ENCODE data around the gene NARF.
A peak's percentile ranks its signal among the peaks of the same experiment; 100 is the strongest.

The NARF gene

DNA sequence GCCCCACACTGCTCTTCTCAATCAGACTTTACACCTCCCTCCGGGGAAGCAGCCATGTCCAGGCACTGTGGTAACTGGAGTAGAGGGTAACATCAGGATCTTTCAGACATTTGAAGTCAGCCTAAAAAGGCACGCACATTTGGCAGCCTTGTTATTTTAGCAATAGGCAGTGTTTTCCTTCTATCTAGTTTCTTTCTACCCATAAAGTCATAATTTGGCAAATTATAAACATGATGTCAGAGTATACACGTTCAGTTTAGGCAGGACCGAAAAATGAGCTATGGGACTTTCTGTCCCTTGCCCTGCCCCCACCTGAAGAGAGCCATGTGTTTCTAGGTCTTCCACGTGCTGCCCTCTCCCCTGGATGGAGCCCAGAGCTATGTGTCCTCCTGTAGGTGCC is 21.1 kb downstream of the NARF start:
- DNase-seq = no peak

DNA sequence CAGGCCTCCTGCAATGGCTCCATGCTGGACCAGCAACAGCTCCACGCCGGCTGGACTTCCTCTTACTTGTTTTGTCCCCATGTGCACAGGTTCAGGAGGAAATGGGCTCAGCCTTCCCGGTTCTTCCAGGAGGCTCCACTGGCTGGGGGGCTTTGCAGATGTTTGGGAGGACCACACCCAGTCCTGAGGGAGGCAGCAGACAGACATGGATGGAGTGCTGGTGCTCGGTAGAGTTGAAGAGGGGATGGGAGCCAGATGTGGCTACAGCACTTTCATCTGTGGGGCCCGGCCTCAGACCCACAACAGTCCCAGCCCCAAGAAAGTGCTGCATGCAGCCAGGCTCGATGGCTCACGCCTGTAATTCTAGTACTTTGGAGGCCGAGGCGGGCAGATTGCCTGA is 21.8 kb downstream of the NARF start:
- no peak for DNase-seq

DNA sequence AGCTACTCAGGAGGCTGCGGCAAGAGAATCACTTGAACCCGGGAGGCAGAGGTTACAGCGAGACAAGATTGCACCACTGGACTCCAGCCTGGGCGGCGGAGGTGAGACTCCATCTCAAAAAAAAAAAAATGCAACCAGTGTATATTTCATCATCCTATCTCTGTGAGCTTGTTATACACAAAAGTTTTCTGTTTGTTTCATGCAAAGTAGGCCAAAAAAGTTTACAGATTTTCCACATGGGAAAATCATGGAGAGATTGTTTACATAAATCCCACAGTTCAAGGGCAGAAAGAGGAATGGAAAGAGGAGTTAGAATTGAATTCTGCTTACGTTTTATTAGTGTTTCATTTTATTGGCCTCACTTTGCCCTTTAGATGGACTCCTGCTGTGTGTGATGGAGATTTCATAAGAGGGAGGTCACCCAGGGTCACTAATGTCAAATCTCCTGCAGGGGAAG is 24.7 kb downstream of the NARF start:
- DNase-seq = no peak

DNA sequence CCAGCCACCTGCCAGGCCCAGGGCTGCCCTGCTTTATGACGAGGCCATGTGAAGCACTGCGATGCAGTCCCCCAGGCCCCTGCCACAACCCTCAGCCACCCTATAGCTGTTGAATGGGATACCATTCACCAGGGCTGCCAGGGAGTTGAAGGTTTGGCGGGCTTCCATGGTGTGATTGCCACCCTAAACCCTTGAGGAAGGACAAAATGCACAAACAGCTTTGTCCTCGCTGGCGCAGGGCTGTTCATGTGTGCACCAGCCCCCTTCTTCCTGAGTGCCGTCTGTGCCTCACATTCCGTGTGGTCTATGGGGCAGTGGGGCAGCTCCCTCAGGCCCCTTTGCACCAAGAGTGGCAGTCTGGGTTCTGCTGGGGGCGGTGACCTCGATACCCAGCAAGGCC is 25.3 kb downstream of the NARF start:
- no peak for DNase-seq

DNA sequence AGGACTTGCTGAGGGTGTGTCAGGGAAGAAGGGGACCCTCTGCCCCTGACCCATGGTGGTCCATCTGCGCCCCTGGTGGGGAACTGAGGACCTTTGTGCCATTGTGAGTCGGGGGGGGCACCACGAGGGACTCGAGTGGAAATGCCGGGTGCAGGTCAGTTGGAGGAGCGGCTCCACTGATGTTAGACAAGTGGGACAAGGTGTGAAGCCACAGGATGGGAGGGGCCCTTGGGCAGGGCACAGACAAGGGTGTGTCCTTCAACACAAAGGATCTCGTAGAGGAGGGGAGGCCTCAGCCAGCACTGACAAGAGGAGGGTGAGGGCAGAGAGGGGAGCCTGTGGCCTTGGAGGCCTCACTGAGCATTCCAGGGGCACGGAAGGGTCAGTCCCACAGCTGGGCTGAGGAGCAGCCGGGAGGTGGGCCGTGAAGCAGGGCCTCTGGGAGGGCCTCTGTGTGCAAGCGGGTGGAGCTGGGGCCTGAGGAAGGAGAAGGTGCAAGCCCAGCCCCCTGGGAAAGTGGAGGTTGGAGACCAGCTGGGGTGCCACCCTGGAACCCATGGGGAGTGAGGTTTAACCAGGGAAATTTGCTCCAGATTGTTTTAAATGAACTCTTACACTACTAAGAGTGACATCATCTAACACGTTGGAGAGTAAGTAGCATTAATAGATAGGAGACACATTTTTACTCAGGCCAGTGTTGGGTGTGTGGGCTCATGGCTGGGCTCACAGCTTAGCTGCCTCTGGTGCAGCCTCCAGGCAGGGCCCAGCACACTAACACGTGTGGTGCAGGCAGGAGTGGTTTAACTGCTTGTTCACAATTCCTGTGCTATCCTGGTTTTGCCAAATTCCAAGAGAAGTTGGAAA is 27.9 kb downstream of the NARF start:
- no peak for DNase-seq

DNA sequence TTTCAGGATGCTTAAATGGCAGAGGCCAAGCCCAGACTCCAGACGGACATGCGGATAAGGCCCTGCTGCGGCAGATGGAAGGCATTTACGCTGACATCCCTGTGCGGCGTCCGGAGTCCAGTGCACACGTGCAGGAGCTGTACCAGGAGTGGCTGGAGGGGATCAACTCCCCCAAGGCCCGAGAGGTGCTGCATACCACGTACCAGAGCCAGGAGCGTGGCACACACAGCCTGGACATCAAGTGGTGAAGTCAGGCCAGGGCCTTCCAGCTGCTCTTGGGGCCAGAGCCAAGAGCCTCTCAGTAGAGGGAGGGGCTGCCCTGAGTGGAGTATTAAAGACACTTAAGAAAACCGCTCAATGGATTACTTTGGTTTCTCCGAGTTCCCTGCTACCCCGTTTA is 29.4 kb downstream of the NARF start:
- no peak for DNase-seq

DNA sequence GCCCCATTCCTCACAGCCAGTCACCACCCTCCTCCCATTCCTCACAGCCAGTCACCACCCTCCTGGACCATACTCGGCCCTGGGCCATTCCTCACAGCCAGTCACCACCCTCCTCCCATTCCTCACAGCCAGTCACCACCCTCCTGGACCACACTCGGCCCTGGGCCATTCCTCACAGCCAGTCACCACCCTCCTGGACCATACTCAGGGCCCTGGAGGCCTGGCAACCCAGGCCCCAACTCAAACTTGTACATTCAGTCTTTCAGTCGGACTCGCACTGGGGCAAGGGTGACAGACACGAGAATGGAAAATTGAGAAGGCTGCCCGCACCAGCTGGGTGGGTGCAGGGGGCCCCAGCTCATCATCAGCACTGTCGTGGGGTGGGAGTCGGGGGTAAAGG is 30.6 kb downstream of the NARF start:
- no peak for DNase-seq

DNA sequence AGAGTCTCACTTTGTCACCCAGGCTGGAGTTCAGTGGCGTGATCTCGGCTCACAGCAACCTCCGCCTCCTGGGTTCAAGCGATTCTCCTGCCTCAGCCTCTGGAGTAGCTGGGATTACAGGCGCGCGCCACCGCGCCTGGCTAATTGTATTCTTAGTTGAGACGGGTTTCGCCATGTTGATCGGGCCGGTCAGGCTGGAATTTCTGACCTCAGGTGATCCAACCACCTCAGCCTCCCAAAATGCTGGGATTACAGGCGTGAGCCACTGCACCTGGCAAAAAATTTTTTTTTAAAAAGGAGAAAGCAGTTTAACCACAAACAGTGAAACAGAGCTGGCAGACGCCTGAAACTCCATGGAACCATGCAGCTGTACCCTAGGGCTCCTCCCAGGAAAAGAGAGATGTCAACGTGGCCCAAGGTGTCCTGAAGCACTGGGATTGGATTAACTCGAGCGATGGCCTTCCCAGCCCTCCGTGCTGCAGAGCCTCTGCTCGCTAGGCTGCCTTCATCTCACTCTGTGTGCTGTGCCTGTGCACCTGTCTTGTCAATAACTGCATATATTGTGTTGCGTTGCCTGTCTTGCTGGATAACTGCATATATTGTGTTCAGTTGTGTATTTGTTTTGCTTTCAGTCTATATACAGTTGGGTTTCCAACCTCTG is 31.4 kb downstream of the NARF start:
- DNase-seq = no peak

DNA sequence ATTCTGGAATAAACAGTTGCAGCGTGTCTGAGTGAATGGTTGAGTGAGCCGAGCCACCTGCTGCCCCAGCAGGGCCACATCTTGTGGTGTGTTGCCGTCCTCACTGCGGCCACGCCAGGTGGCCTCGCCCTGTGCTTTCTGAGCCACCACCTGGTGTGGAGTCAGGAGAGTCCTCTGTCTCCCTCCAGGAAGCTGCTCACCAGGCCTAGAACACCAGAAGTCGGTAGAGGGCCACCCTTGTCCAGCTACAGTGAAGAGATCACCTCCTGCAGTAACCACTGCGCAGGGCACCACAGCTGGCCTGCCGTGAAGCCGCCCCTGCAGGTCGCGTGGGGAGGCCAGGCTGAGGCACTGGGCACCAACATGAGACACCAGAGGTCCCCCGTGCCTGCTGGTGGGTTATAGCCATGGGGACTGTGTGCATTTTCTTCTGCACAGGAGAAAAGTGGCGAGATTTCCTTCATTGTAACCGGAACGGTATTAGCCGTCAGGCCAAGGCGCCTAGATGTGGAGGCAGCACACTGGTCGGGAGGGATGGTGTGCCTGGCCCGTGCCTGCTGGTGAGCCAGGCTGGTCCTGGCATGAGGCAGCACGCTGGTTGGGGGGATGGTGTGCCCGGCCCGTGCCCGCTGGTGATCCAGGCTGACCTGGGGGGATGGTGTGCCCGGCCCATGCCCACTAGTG is 32.1 kb downstream of the NARF start:
- DNase-seq = no peak

DNA sequence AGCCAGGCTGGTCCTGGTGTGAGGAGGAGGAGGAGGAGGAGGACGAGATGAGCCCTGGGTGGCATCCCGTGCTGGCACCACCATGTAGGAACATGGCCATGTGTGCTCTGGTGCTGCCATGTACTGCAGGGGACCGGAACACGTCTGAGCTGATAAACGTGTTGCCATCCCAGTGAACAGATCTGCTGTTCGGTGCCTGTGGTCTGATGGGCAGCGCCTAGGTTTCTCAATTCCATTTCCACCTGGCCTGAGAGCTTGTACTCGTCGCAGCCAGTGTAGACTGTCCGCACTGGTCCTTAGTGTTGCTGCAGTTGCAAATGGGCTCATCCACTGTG is 32.6 kb downstream of the NARF start:
- DNase-seq = no peak

DNA sequence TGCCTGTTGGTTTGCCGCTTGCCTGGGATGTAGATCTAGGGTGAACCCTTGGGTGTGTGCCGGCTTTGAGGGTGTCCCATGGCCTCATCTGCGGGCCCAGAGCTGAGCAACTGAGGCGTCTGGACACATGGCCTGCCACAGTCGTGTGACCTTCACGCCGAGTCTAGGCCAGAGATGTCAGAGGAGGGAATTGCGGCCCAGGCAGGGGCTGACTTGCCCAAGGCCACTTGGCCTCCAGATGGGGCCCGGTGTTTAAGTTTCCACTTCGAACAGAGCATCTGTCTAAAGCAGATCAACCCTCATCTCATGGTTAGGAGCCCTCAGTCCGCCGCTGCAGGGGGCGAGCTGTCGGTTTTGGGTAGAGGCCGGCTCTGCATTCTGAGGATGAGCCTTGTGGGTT is 33.0 kb downstream of the NARF start:
- no peak for DNase-seq

DNA sequence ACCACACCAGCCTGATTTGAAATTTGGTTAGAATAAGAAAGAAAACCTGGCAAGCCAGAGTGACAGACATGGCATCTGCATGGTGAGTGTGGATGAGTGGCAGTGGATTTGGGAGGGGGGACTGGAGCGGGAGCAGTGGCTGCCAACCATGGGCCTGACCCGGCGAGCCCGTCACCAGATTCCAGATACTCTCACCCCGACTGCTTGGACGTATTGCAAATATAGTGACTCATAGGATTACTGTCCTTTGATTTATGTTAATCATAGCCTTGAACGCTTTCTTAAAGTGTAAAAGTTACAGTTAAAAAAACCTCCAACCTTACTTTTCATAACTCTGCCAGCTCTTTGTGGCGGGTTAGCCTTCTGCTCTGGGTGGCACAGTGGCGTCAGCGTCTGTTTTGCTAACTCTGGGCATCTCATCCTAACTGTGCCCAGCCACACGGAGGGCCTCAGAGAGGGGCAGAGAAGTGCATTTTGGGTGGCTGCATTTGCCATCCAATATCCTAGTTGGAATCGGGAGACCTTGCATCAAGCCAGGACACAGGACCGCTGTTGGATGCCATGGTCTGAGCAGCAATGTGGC is 34.2 kb downstream of the NARF start:
- no peak for DNase-seq

DNA sequence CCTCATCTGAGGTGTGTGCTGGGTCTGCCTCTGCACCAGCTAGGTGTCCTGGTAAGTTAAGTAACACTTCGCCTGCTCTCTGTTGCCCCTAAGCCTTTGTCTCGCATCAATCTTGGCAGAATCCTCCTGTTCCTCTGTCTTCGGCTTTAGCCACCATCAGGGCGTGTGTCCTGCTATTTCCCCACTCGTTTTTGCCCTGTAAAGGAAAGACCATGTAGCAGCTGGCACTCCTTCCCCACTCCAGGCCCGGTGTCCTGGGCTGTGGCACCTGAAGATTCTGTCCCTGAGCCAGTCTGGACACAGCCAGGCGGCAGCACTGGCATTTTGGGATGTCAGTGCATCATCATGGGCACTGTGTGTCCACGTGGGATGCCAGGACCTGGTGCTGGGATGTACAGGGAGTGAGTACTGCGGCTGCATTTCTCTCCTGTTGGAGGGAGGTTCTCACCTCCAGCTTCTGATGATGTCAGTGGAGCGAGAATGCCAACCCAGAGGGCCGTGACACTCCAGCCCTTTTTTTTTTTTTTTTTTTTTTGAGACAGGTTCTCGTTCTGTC is 34.8 kb downstream of the NARF start:
- no peak for DNase-seq

DNA sequence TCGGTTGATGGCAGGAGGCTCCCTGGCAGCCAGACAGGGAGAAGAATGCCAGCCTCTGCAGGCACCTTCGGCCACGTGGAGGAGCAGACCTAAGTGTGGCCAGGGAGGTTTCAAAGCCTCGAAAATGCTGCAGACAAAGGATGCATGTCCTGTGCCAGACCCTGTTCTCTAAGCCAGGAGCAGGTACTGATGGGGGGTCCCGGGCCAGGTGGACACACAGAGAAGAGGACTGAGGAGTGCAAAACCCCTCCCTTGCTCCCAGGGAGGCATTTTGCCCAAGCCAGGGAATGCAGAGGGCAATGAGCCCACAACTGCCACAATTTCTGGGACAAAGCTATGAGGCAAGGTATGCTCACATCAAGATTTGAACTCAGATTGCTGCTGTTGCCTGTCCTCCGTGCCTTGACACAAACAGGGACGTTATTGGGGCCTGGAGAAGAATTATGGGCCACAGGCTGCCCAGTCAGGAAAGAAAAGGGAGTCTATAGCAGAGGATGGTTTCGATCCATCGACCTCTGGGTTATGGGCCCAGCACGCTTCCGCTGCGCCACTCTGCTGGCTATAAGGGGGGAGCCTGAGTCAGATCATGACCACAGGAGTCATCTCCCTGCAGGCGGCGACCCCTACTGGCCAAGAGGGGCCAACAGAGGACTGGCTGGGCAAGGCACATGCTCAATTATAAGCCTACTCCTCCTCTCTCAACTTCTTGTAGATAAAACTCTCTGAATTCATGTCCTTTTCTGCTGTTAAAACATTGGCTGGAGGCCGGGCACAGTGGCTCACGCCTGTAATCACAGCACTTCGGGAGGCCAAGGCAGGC is 35.9 kb downstream of the NARF start:
- DNase-seq = peak; percentile 92

DNA sequence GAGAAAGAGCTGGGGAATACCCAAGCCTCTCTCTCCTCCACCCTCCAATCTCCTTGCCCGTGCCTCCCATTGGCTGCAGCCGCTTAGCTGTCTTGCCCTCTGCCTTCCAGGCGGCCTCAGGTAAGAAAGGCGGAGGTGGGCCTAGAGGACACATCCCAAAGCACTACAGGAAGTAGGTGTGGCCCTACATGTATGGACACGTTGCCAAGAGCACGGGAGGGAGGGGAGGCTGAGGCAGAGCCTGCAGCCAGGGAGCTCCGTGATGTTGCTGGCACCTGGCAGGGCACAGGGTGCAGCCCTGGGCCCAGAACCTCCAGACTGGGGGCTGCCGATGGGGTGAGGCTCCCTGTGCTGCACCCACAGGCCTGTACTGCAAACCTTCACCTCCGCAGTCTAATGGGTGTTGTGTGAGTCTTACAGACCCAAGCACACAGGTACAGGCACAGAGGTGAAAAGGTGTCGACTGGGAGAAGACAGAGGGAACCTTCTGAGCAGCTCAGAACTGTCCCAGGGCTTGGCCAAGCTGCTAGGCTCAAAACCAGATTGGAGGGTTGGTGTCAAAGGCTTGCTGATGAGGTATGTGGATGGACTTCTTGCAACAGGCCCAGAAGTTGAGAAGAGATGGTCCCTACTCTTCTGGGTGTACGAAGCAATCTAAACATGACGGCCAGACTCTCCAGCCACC is 37.4 kb downstream of the NARF start:
- DNase-seq = no peak

DNA sequence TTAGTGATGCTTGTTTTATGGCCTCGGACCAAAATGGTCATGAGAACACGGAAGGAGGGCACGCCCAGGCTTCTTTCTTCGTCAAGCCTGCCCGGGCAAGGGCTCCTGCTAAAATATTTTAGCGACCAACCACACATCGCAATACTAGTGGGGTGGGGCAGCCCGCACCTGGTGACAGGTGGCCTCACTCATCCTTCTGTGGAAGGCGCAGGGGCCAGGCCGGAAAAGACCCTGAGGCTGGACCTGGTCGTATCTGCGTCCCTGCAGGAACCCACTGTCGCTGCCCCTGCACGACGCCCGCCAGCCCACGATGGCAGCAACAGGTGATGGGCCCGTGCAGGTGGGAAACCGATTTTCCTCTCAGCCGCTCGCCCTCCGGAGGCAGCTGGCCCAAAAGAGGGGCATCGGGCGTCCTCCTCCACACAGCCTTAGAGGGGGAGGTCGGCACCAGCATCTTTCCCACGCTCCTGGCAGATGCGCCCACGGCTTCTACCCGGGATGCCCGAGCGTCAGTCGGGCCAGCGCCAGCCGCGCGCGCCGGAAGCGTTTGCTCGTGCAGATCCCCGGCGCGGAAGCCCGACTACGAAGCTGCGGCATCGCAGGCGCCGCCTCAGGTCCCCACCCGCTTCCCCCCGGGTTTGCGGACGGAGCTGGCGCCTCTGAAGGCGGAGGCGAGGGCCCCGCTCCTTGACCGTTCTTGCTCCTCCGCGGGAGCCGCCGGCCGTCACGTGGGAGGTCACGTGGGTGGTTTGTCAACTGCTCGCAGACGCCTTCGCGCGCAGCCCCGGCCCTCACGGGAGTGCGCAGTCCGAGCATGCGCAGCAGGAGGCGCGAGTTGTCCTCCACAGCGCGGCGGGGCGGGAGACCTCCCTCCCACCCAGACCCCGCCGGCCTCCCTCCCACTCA is 38.2 kb downstream of the NARF start:
- peak; percentile 87 for DNase-seq

DNA sequence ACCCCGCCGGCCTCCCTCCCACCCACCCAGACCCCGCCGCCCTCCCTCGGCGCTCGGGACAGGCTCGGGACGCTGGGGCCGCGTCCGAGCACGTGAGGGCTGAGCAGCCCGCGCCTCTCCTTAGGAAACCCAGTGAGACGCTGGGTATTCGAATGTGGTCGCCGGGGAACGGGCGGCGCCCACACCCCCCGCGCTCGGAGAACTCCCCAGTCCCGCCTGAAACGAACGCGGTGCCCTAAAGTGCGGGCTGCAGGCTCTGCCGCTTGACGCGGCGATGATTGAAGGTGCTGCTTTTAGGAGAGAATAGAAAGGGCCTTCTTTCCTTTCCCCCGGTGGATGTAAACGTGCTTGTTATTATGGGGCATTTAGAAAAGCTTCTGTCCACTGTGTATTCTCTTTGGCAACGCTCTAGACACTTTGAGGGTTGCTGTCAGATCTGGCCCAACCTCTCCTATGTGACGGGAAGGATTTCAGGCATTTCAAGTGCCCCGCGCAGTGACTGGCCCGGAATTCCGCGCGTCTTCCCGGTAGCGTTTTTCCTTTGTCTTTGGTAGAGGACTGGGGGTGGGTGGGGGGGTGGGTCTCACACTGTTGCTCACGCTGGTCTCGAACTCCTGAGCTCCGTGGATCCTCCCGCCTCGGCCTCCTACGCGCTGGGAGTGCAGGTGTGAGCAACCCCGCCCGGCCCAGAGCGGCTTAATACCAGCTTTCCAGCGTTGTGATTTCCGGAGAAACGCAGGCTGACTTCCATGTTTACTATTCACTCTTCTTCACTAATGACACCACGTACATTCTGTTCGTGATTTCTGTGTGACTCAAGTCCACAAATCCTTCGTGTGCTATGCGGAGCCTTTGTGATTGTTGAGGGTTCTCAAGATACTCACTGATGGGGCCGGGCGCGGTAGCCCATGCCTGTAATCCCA is 39.2 kb downstream of the NARF start:
- DNase-seq = peak; percentile 28

DNA sequence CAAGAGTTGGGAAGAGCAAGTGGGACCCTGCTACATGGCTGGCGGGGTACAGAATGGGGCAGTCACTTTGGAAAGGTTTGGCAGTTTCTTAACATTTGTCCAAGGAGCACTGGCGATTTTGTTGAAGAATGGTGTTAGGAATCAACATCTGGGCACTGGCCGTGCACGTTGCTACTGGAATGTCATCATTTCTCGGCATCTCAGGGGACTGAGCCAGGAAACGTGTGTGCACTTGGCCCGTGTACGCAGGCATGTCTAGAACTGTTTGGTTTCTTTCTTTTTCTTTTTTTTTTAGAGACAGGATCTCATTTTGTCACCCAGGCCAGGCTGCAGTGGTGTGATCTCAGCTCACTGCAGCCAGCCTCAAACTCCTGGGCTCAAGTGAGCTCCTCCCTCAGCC is 43.7 kb downstream of the NARF start:
- DNase-seq = no peak

DNA sequence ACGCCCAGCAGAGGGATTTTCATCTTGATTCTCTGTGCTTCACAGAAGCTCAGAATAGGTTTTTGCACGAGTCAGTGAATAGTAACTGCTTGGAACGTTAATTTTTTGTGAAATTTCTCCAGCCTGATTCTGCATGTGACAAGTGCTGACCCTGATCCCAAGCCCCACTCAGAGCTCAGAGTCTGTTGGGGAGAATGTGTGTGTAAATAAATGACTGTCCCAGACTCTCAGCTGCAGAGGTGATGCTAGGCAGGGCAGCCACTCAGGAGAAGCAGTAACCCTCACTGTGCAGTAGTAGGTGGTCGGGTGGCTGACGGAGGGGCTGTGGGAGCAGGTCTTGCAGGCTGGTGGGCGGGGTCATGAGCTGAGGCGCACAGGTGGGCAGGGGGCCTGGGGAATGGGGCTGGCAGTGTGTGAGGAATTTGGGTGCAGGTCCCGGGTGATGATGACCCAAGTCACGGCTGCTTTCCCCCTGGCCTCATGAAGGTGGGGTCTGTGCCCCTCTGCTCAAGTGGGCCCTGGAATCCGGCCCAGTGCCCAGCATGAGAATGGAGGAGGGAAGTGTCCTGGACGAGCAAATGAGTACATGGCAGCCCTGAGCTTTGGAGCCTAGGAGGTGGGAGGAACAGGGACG is 44.7 kb downstream of the NARF start:
- no peak for DNase-seq
